Natural killer cell treated with Interleukin-12 subunit alpha and Interleukin-12 subunit beta and Interleukin-15 and Interleukin-18, amount 100 ng/mL, for 72 hours (primary cell): Measurements from ENCODE around the gene UBC. TPM values are rescaled to one million over a fixed set of nuclear protein-coding genes. Genes with fewer than 3 reads are reported as not detected.
"Not testable (repeated sequence)": the region's sequence is repeated elsewhere in the genome, so short reads cannot be mapped to it uniquely, and the experiment has no call there.

Experiments used
- ATAC-seq, 2 donors: fragments of 150-1000 bp; cut with Tn5 transposase in 1 of 2; sonication (Bioruptor Pico), chemical (Tn5 transposase) in 1 of 2; 2 replicates each; pipeline ENCODE4 v1.10.0; 2021
- DNase-seq: peaks from one replicate; pipeline ENCODE4 v3.0.0; 2022; ENCODE audit warnings: low spot score
- H3K27ac Mint-ChIP-seq, 2 donors: 1 replicate in 1 of 2; 2 replicates in 1 of 2; pipeline ENCODE4 v1.8.0; 2022; ENCODE audit warnings: mixed read lengths in 2 of 2, mild to moderate bottlenecking in 1 of 2, moderate library complexity in 1 of 2
- H3K27me3 Mint-ChIP-seq, 2 donors: 1 replicate in 1 of 2; 2 replicates in 1 of 2; pipeline ENCODE4 v1.8.0; 2022; ENCODE audit warnings: mixed read lengths in 2 of 2
- H3K36me3 Mint-ChIP-seq: one replicate; pipeline ENCODE4 v1.8.0; 2022; ENCODE audit warnings: mixed read lengths
- H3K4me1 Mint-ChIP-seq, 2 donors: 1 replicate in 1 of 2; 2 replicates in 1 of 2; pipeline ENCODE4 v1.8.0; 2022; ENCODE audit warnings: low read depth in 2 of 2, mixed read lengths in 2 of 2, mild to moderate bottlenecking in 1 of 2
- H3K4me3 Mint-ChIP-seq: one replicate; pipeline ENCODE4 v1.8.0; 2022; ENCODE audit warnings: mixed read lengths
- H3K9me3 Mint-ChIP-seq: 2 replicates; pipeline ENCODE4 v1.8.0; 2022; ENCODE audit warnings: mixed read lengths
- total RNA-seq, 2 donors: library from RNA; stranded (reverse); gene quantifications; one replicate each; pipeline ENCODE4 v1.2.3, GENCODE V29; 2022

UBC gene
- total RNA-seq, 2 donors from 2014 or later: 691 to 1,324 TPM

DNA sequence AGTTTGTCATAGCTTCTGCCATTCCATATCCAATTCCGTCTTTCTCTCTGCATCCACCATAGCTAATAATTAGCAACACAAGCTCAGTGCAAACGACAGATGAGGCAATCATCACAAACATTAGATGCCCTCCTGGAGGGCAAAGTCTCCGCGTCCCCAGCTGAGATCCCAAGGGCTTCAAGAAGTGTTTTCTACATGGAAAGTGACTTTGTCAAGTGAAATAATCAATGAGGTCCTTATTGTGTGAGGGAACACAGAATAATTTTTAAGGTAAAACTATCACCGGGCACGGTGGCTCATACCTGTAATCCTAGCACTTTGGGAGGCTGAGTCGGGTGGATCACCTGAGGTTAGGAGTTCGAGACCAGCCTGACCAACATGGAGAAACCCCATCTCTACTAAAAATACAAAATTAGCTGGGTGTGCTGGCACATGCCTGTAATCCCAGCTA, 14.1 kb downstream of the UBC start:
- not testable (repeated sequence) for H3K4me3 Mint-ChIP-seq, H3K9me3 Mint-ChIP-seq, DNase-seq, H3K27ac Mint-ChIP-seq, H3K36me3 Mint-ChIP-seq, ATAC-seq
- peaks cover 0 to 16% of the 10 kb centered on the region in 2 donors for H3K27me3 Mint-ChIP-seq
- H3K4me1 Mint-ChIP-seq: peaks cover 12 to 13% of the 10 kb centered on the region in 2 donors

DNA sequence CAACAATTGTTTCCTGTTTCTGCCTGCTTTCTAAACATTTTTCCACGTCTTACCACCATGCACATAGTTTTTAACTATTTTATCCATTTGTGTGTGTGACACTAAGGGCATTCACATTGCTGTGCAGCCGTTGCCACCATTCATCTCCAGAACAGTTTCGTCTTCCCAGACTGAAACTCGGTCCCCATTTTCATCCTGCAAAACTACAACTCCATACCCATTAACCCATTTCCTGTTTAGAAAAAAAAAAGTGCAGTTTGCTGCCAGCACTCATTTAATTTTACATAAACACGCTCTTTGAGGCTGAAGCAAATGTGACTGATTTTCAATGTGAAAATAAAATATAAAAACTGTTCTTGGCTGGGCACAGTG, 15.5 kb downstream of the UBC start:
- Mint-ChIP-seq H3K9me3 (no peaks in the 10 kb centered on the region), H3K4me3 (peak overlapping the region; percentile 45), H3K36me3 (no peaks in the 10 kb centered on the region), H3K4me1 (peaks cover 9 to 14% of the 10 kb centered on the region in 2 donors), H3K27me3 (peaks cover 0 to 20% of the 10 kb centered on the region in 2 donors), H3K27ac (no peak overlapping the region)
- DNase-seq: no peak
- ATAC-seq: no peak

DNA sequence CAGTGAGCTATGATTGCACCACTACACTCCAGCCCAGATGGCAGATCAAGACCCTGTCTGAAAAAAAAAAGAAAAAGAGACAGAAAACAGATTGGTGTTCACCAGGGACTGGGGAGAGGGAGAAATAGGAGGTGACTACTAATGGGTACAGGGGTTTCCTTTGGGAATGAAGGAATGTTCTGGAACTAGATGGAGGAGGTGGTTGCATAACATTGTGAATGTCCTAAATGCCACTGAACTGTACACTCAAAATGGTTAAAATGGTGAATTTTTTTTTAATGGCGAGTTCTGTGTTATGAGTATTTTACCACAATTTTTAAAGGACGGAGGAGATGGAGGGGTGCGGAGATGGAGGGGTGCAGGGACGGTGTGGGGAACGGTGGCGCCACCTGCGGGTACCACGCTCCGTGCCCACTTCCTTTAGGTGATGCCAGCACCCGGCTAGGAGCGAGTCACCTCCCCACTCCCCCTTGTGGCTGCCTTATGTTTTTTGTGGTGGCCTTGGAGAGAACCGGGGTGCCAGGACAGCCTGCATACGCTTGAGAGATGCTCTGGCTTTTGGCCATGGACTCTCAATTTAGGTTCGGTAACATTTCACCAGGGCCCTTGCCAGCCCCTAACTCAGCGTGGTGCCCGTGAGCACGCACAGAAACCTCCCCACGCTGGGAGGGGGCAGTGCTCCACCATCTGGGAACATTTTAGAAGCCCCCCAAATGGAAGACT, 16.1 kb downstream of the UBC start:
- ATAC-seq (peak; percentile 60 to 74), DNase-seq (no peak)
- Mint-ChIP-seq H3K4me1 (peaks cover 9 to 20% of the 10 kb centered on the region in 2 donors), H3K9me3 (no peaks in the 10 kb centered on the region), H3K27me3 (peaks cover 0 to 20% of the 10 kb centered on the region in 2 donors), H3K36me3 (no peaks in the 10 kb centered on the region), H3K4me3 (peak overlapping the region; percentile 45), H3K27ac (no peak overlapping the region)

DNA sequence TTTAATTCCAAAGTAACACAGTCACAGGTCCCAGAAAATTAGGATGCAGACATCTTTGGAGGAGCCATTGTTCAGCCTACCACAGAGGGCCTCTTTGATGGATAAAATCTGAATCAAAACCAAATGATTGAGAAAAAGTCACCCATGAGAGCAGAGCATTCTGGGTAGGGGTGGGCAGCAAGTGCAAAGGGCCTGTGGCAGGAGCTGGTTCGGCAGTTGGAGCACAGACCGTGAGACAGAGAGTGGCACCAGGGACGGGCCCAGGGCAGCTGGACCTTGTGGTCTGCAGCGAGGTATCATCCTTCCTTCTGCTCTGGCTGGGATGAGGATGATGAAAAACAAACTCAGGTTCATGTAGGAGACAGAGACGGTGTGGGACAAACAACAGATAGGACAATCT, 18.0 kb downstream of the UBC start:
- Mint-ChIP-seq H3K9me3 (no peaks in the 10 kb centered on the region), H3K4me1 (peaks cover 9 to 23% of the 10 kb centered on the region in 2 donors), H3K4me3 (no peak overlapping the region), H3K27me3 (peaks cover 0 to 20% of the 10 kb centered on the region in 2 donors), H3K27ac (no peak overlapping the region), H3K36me3 (no peaks in the 10 kb centered on the region)
- no peak for DNase-seq
- no peak for ATAC-seq

DNA sequence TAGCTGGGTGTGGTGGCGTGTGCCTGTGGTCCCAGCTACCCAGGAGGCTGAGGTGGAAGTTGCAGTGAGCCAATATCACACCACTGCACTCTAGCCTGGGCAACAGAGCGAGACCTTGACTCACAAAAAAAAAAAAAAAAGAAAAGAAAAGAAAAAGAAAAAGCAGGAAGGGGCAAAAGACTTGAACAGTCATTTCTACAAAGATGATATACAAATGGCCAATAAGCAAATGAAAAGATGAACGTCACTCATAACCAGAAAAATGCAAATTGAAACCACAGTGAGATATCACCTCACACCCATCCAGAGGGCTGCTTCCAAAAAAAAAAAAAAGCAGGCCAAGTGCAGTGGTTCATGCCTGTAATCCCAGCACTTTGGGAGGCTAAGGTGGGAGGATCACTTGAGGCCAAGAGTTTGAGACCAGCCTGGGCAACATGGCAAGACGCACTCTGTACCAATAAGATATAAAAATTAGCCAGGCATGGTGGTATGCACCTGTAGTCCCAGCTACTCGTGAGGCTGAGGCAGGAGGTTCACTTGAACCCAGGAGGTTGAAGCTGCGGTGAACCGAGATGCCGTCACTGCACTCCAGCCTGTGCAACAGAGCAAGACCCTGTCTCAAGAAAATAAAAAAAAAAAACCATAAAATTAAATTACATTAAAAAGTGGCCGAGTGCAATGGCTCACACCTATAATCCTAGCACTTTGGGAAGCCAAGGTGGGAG, 20.5 kb downstream of the UBC start:
- ATAC-seq (peak; percentile 76 to 86), DNase-seq (no peak)
- Mint-ChIP-seq H3K4me3 (peak overlapping the region; percentile 12), H3K4me1 (peaks cover 9 to 20% of the 10 kb centered on the region in 2 donors), H3K27me3 (peaks cover 0 to 17% of the 10 kb centered on the region in 2 donors), H3K27ac (peak overlapping the region in 1 of 2 donors; percentile 16), H3K9me3 (no peaks in the 10 kb centered on the region), H3K36me3 (no peaks in the 10 kb centered on the region)

DNA sequence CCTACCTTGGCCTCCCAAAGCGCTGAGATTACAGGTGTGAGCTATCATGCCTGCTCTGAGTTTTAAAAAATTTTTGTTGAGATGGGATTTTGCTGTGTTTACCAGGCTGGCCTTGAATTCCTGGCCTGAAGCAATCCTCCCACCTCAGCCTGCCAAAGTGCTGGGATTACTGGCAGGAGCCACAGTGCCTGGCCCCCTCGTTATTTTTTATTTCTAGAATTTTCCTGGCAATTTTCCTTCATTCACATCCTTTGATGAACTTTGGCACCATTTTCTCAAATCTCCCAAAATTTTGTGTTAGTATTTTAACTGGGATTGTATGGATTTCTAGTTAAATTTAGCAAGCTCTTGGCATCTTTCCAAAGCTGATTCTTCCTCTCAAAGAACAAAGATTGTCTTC, 26.2 kb downstream of the UBC start:
- Mint-ChIP-seq H3K27me3 (no peaks in the 10 kb centered on the region), H3K27ac (no peak overlapping the region), H3K4me3 (no peak overlapping the region), H3K4me1 (peaks cover 0 to 2% of the 10 kb centered on the region in 2 donors), H3K36me3 (no peaks in the 10 kb centered on the region), H3K9me3 (no peaks in the 10 kb centered on the region)
- no peak for ATAC-seq
- no peak for DNase-seq

DNA sequence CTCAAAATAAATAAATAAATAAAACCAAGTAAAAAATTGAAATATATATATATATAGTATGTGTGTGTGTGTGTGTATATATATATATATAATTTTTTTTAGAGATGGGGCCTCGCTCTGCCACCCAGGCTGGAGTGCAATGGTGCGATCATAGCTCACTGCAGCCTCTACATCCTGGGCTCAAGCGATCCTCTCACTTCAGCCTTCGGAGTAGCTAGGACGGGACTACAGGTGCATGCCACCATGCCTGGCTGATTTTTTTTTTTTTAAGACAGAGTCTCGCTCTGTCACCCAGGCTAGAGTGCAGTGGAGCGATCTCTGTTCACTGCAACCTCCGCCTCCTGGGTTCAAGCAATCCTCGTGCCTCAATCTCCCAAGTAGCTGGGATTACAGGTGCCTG, 26.7 kb downstream of the UBC start:
- not testable (repeated sequence) for H3K4me1 Mint-ChIP-seq, DNase-seq, H3K27ac Mint-ChIP-seq, H3K27me3 Mint-ChIP-seq, H3K9me3 Mint-ChIP-seq, H3K4me3 Mint-ChIP-seq, ATAC-seq, H3K36me3 Mint-ChIP-seq

DNA sequence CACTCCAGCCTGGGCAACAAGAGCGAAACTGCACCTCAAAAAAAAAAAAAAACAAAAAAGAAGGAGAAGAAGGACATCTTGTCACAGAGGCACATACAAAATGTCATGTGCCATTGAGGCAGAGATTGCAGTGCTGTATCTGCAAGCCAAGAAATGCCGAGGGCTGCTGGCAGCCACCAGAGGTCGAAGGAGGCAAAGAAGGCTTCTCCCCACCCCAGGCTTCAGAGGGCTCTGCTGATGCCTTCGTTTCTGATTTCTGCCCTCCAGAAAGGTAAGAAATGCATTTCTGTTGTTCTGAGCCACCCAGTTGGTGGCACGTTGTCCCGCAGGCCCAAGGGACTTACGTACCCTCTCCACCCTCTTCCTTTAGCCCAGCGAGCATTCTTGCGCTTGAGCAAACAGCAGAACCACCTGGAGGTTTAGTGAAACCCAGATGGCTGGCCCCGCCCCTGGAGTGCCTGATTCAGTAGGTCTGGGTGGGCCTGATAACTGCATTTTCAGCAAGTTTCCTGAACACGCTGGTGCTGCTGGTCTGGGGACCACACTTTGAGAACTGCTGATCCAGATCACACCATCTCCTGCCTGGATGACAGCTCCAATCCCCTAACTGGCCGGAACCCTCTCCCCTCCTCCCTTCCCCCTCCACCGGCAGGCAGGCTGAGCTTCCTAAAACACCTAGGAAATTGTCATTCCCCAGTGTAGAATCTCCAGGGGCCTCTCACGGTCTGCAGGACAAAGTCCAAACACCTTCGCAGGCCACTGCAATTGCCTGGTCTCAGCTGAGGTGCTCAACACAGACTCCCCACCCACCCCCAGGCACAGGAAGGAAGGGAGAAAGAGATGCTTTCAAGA, 29.6 kb downstream of the UBC start:
- DNase-seq (no peak), ATAC-seq (no peak)
- H3K4me1 Mint-ChIP-seq: peaks cover 0 to 8% of the 10 kb centered on the region in 2 donors
- no peaks in the 10 kb centered on the region for H3K27me3 Mint-ChIP-seq
- H3K36me3 Mint-ChIP-seq: no peaks in the 10 kb centered on the region
- H3K4me3 Mint-ChIP-seq: no peak overlapping the region
- H3K27ac Mint-ChIP-seq: no peak overlapping the region
- no peaks in the 10 kb centered on the region for H3K9me3 Mint-ChIP-seq

DNA sequence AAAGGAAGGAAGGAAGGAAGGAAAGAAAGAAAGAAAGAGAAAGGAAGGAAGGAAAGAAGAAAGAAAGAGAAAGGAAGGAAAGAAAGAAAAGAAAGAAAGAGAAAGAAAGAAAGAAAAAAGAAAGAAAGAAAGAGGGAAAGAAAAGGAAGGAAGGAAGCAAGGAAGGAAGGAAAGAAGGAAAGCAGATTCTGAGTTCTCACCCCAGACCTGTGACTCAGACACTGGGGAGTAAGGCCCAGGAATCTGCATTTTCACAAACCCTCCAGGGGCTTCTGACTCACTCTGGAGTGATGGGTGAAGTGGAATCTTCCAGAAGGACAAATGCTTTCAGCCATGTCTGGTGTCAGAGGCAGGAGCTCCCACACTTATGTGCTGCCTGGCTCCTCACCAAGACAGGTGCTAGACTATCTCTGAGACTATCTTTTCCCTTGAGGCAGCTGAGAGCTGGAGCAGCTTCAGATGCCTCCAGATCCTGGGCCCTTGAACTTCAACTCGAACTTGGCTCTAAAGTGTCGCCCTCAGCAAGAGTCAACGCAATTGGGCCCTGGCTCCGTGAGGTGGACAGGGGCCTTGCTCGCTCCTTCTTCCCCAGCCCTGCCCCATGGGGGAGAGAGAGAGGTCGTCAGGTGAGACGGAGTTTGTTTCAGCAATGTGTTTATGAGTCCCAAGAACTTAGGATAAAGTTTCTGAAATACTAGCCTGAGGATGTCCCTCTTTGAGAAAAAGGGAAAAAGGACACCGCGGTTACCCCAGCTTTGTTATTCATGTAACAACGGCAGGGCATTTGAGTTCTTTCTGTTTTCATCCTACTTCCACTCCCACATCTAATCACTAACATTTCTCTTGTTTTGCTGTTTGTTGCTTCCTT, 31.0 kb downstream of the UBC start:
- Mint-ChIP-seq H3K27me3 (peaks cover 0 to 2% of the 10 kb centered on the region in 2 donors), H3K27ac (no peak overlapping the region), H3K4me1 (peaks cover 0 to 8% of the 10 kb centered on the region in 2 donors), H3K4me3 (no peak overlapping the region), H3K9me3 (no peaks in the 10 kb centered on the region), H3K36me3 (no peaks in the 10 kb centered on the region)
- no peak for ATAC-seq
- DNase-seq: no peak

DNA sequence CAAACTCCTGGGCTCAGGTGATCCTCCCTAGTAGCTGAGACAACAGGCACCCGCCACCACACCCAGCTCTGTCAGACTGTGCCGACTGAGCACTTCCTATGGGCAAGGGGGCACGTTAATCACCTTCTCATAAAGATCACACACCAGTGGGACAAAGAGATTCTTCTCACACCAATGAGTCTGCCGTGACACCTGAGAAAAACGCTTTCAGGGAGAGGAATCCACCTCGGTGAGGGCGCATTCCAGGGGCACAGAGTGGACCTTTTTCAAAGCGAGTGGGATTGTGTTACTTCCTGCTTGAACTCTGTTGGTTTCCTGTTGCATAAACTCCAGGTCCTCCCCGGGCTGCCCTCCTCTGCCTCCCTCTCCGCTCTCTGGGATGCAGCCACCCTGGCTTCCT, 33.3 kb downstream of the UBC start:
- Mint-ChIP-seq H3K27ac (peak overlapping the region in 1 of 2 donors; percentile 43), H3K9me3 (no peaks in the 10 kb centered on the region), H3K27me3 (peaks cover 3 to 4% of the 10 kb centered on the region in 2 donors), H3K4me1 (peaks cover 0 to 8% of the 10 kb centered on the region in 2 donors), H3K4me3 (peak overlapping the region; percentile 45), H3K36me3 (no peaks in the 10 kb centered on the region)
- peak; percentile 55 to 56 for ATAC-seq
- DNase-seq: no peak

DNA sequence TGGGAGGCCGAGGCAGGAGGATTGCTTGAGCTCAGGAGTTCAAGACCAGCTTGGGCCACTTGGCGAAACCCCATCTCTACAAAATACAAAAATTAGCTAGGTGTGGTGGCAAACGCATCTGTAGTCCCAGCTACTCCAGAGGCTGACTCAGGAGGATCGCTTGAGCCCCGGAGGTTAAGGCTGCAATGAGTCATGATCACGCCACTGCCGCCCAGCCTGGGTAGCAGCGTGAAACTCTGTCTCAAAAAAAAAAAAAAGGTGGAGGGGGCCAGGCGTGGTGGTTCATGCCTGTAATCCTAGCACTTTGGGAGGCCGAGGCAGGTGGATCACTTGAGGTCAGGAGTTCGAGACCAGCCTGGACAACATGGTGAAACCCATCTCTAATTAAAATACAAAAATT, 34.1 kb downstream of the UBC start:
- not testable (repeated sequence) for H3K27ac Mint-ChIP-seq

DNA sequence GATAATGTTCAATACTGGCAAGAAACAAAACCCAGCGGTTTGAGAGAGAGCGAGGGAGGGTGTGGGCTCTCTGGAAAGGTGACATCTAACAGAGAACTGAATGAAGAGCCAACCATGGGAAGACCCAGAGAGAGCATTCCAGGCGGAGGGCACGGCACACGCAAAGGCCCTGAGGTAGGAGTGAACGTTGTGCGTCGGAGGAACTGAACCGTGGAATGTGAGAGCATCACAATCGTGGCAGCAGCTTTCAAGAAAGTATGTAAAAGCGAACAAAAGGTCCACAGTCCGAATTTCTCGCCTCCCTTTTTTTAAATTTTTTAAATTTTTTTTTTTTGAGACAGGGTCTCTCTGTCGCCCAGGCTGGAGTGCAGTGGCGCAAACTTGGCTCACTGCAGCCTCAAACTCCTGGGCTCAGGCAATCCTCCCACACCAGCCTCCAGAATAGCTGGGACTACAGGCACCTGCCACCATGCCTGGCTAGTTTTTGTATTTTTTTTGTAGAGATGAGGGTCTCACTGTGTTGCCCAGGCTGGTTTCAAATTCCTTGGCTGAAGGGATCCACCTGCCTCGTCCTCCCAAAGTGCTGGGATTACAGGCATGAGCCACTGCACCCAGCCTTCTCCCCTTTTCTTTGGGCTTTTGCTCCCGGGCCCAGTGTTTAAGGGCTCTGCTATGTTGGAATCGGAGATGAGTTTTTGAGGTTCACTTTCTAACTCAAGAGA, 35.5 kb downstream of the UBC start:
- H3K4me1 Mint-ChIP-seq: peaks cover 0 to 8% of the 10 kb centered on the region in 2 donors
- no peak overlapping the region for H3K4me3 Mint-ChIP-seq
- H3K27me3 Mint-ChIP-seq: peaks cover 3 to 7% of the 10 kb centered on the region in 2 donors
- ATAC-seq (no peak), DNase-seq (no peak)
- no peaks in the 10 kb centered on the region for H3K9me3 Mint-ChIP-seq
- H3K36me3 Mint-ChIP-seq: no peaks in the 10 kb centered on the region
- no peak overlapping the region for H3K27ac Mint-ChIP-seq

More for the DNA sequence above, 34.1 kb downstream of the UBC start:
- not testable (repeated sequence) for H3K9me3 Mint-ChIP-seq, H3K36me3 Mint-ChIP-seq, DNase-seq, H3K4me1 Mint-ChIP-seq, H3K27me3 Mint-ChIP-seq, H3K4me3 Mint-ChIP-seq
- ATAC-seq: peak in 1 of 2 donors; percentile 63
